Measurements from ENCODE around the gene ZYX.
"Not testable (repeated sequence)": the region's sequence is repeated elsewhere in the genome, so short reads cannot be mapped to it uniquely, and the experiment has no call there.

ZYX gene

DNA sequence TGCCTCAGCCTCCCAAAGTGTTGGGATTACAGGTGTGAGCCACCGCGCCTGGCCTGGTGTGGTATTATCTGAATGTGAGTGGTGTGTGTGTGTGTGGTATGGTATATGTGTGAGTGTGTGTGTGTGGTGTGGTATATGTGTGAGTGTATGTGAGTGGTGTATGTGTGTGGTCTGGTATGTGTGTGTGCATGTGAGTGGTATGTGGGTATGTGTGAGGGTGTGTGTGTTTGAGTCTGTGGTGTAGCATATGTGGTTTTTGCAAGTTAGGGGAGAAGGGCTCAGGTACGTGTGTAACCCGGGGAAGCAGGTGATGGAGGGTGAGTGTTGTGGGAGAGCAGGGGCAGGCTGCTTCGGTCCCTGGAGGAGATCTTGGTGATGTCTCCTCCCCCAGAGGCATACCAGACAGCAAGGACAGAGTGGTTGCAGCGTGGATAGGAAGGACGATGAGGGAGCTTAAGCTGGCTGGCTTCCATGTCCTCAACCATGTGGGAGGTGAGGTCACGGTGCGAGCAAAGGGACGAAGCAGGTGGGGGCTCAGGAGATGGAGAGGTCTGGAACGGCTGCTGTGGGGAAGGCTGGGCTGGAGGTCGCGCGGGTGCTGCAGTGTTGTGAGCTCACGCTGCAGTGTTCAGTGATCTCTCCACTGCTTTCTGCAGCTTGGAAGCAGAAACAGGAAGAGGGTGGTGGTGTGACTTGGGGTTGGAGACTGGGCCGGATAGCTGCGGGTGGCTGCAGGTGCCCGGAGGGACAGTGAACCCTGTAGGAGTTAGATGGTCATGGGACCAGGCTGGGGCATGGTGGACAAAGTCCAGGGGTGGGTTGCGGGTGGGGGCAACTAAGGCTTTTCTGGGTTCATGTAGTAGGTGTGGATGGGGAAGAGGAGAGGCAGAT is 5.0 kb downstream of the ZYX start:
- H3K4me1 ChIP-seq (ENCODE audit: insufficient read depth, low read length), result peaks cover 15% of the 10 kb centered on the region; the same call in 1 of the 2 replicates
- H3K9ac ChIP-seq (ENCODE audit: low read depth, low read length), result no peak overlapping the region
- peaks cover 23% of the 10 kb centered on the region for H3K36me3 ChIP-seq (ENCODE audit: insufficient read depth, low read length)
- H3K9me3 ChIP-seq (ENCODE audit: control insufficient read depth, insufficient read depth, low read length), result no peaks in the 10 kb centered on the region

DNA sequence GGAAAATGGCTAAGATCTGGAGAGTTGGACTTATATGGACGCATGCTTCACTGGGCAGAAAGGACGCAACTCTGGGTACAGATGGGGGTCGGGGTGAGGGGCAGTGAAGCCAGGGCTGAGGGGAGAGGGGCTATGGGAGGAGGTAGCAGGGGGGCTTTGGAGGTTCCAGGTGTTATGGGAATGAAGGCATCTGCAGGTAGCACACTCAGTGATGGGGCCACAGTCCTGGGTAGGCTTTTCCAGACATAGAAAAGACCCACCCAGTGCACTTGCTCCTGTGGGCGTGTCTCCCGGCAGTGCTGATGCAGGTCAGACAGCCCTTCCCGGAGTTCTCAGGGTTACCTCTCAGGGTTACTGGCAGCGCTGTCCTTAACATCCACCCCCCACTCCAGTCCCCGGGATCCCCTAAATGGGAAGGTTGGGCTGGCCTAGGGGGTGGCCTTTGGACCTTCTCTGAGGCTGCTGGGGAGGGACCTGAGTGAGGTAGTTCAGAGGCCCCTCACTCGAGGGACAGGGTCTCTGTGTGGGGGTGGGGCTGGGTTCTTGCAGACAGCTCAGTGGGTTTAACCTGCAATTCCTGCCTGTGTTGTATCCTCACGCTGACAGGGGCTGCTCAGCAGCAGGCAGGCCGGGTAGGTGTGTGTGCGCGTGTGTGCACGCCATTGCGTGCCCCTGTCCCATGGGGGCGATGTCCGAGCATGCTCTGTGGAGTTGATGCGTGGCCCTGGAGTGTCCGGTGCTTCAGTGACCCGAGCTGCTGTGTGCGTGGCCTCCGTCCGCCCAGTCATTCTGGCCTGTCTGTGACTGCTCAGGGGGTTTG is 6.2 kb downstream of the ZYX start:
- peaks cover 30% of the 10 kb centered on the region for H3K36me3 ChIP-seq (ENCODE audit: insufficient read depth, low read length)
- peaks cover 15% of the 10 kb centered on the region; the same call in 1 of the 2 replicates for H3K4me1 ChIP-seq (ENCODE audit: insufficient read depth, low read length)

DNA sequence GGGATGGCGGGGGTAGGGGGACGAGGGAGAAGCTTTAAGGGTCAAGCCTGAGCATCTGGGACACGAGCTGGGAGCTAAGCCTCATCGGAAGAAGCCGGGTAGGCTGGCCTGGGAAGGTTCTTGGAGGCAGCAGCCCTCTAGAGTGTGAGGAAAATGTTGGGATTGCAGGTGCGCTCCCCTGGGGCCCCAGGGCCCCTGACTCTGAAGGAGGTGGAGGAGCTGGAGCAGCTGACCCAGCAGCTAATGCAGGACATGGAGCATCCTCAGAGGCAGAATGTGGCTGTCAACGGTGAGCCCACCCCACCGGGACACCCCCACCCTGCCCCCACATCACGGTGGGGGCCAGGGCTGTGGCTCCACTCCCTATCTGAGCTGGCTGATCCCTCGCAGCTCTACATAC is 6.9 kb downstream of the ZYX start:
- peaks cover 15% of the 10 kb centered on the region; the same call in 1 of the 2 replicates for H3K4me1 ChIP-seq (ENCODE audit: insufficient read depth, low read length)
- H3K9me3 ChIP-seq (ENCODE audit: control insufficient read depth, insufficient read depth, low read length), result no peaks in the 10 kb centered on the region
- no peak overlapping the region for H3K9ac ChIP-seq (ENCODE audit: low read depth, low read length)
- peaks cover 30% of the 10 kb centered on the region for H3K36me3 ChIP-seq (ENCODE audit: insufficient read depth, low read length)

More for the DNA sequence above, 6.2 kb downstream of the ZYX start:
- Histone ChIP-seq H3K9ac (ENCODE audit: low read depth, low read length) (no peak overlapping the region), H3K9me3 (ENCODE audit: control insufficient read depth, insufficient read depth, low read length) (no peaks in the 10 kb centered on the region)

DNA sequence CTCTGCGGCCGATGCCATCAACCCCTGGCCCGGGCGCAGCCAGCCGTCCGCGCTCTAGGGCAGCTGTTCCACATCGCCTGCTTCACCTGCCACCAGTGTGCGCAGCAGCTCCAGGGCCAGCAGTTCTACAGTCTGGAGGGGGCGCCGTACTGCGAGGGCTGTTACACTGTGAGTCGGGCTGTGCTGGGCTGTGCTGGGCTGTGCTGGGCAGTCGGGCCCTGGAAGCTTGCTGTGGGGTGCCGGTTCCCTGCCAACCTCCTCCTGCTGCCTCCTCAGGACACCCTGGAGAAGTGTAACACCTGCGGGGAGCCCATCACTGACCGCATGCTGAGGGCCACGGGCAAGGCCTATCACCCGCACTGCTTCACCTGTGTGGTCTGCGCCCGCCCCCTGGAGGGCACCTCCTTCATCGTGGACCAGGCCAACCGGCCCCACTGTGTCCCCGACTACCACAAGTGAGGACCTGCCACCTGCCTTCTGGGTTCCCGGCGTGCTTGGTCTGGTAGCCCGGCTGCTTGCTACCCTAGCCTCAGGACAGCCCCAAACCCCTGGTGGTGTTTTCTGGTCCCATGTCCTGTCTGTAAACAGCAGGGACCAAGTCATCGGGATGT is 7.5 kb downstream of the ZYX start:
- no peak overlapping the region for H3K9ac ChIP-seq (ENCODE audit: low read depth, low read length)
- H3K9me3 ChIP-seq (ENCODE audit: control insufficient read depth, insufficient read depth, low read length), result no peaks in the 10 kb centered on the region
- peaks cover 13% of the 10 kb centered on the region; the same call in 1 of the 2 replicates for H3K4me1 ChIP-seq (ENCODE audit: insufficient read depth, low read length)
- H3K36me3 ChIP-seq (ENCODE audit: insufficient read depth, low read length), result peaks cover 29% of the 10 kb centered on the region

DNA sequence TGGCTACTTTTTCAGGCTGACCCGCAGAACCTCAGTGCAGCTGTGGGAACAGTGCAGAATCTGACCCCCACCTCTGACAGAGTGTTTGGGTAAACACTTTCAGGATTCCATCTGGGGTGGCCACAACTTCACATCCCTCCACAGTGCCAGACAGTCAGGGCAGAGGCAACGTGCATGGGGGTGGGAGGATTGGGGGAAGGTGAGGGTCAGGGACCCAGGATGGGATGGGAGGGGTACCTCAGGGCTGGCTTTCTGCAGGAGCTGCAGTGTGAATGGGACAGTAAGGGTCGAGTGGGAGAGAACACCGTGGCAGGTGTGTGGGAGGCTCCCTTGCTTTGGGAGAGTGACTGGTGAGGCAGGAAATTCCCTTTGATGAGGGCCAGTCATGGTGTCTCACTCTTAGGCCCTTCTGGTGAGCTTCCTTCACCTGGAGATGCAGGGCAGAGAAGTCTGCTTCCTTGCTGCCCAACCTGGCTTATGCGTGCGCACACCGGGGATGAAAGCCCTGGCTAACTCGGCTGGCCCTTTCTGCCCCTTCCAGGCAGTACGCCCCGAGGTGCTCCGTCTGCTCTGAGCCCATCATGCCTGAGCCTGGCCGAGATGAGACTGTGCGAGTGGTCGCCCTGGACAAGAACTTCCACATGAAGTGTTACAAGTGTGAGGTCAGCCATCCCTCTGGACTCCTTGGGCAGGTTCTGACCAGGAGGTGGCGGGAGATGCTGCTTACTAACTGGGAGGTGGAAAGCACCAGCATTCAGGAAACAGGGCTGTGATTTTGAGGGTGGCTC is 8.4 kb downstream of the ZYX start:
- H3K9me3 ChIP-seq (ENCODE audit: control insufficient read depth, insufficient read depth, low read length), result no peaks in the 10 kb centered on the region
- H3K4me1 ChIP-seq (ENCODE audit: insufficient read depth, low read length), result peaks cover 8% of the 10 kb centered on the region; the same call in 1 of the 2 replicates
- peaks cover 24% of the 10 kb centered on the region for H3K36me3 ChIP-seq (ENCODE audit: insufficient read depth, low read length)
- H3K9ac ChIP-seq (ENCODE audit: low read depth, low read length), result no peak overlapping the region

DNA sequence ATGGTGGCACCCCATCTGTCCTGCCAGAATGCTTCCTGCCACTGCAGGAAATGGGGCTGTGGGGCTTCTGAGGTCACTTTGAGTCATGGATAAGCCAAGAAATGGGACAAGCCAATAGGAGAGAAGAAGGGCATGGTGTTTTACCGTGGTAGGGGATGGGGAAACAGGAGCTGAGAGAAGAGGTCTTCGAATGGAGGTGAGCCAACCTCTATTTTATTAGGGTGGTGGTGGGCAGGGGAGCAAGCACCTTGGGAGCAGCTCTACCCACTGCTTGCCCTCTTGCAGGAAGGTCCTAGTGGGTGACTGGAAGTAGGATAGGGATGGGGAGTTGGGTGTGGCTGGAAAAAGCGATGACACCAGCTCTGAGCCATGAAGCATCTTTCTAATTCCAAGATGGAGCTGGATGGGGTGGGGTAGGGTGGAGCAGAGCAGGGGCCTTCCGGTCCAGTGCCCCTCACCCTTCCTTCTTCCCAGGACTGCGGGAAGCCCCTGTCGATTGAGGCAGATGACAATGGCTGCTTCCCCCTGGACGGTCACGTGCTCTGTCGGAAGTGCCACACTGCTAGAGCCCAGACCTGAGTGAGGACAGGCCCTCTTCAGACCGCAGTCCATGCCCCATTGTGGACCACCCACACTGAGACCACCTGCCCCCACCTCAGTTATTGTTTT is 9.1 kb downstream of the ZYX start:
- Histone ChIP-seq H3K9ac (ENCODE audit: low read depth, low read length) (no peak overlapping the region), H3K4me1 (ENCODE audit: insufficient read depth, low read length) (peaks cover 2% of the 10 kb centered on the region; the same call in 1 of the 2 replicates), H3K9me3 (ENCODE audit: control insufficient read depth, insufficient read depth, low read length) (no peaks in the 10 kb centered on the region), H3K36me3 (ENCODE audit: insufficient read depth, low read length) (peaks cover 24% of the 10 kb centered on the region)

DNA sequence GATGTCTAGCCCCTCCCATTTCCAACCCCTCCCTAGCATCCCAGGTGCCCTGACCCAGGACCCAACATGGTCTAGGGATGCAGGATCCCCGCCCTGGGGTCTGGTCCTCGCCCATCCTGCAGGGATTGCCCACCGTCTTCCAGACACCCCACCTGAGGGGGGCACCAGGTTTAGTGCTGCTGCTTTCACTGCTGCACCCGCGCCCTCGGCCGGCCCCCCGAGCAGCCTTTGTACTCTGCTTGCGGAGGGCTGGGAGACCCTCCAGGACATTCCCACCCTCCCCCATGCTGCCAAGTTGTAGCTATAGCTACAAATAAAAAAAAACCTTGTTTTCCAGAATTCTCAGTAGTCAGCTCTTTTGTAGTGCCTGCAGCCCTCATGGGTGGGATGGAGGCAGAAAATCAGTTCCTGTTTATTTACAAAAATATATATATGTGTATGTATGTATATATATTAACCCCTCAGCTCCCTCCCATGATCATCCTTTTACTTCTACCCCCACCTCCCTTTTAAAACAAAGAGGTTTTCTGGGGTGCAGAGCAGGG is 9.7 kb downstream of the ZYX start:
- H3K36me3 ChIP-seq (ENCODE audit: insufficient read depth, low read length), result peaks cover 24% of the 10 kb centered on the region
- no peak overlapping the region for H3K9ac ChIP-seq (ENCODE audit: low read depth, low read length)
- no peaks in the 10 kb centered on the region for H3K9me3 ChIP-seq (ENCODE audit: control insufficient read depth, insufficient read depth, low read length)
- H3K4me1 ChIP-seq (ENCODE audit: insufficient read depth, low read length), result no peaks in the 10 kb centered on the region; the same call in 1 of the 2 replicates

DNA sequence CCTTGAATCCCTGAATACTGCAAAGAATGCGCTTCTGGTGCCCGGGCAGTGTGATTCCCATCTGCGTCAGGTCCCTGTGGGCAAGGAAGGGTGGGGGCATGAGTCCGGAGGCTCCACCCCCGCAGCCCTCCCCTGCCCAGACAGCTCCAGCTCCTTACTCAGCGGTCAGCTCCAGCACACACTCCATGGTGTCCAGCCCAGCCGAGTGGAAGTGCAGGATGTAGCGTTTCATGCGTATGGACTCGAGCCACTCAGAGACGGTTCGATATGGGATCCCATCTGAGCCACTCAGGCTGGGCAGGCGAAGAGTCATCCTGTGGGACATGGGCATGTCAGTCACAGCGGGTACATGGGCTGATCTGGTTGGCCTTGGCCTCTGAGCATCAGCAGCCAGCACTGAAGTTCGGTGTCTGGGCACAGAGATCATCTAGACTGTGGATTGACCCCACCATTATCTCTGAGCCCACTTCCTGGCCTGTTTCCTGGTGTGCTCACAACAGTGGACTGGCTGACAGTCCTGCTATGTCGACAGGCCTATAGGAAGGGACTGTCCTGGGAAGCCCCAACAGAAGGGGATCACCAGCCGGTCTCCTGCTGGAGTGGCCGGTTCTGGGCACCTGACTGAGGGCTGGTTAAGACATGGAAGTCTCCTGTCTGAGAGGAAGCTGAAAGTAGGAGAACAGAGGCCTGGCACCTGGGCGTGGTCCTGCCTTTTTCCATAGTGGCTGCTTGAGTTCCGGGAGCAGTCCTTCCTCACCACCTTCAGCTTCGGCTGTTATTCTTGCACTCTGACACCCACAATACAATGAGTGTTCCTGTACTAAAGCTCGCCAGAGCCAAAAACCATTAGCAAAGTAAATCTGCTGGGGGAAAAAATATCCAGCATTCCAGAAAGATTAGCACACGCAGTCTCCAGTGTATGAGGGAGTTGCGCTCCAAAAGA is 10.6 kb downstream of the ZYX start:
- peaks cover 28% of the 10 kb centered on the region for H3K36me3 ChIP-seq (ENCODE audit: insufficient read depth, low read length)
- no peak overlapping the region for H3K9ac ChIP-seq (ENCODE audit: low read depth, low read length)
- no peaks in the 10 kb centered on the region for H3K4me1 ChIP-seq (ENCODE audit: insufficient read depth, low read length)
- no peaks in the 10 kb centered on the region for H3K9me3 ChIP-seq (ENCODE audit: control insufficient read depth, insufficient read depth, low read length)

DNA sequence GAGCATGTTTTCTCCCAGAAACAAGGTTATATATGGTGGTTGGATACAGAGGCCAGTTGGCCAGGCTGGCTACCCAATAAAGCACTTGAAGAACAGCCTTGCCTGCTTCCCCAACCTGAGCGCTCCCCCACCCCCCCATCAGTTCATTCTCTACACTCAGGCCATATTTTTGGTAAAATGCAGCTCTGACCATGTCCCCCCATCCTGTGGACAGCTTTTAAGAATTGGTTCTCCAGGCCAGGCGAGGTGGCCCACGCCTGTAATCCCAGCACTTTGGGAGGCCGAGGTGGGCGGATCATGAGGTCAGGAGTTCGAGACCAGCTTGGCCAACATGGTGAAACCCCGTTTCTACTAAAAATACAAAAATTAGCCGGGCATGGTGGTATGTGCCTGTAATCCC is 11.3 kb downstream of the ZYX start:
- H3K4me1 ChIP-seq (ENCODE audit: insufficient read depth, low read length); H3K9me3 ChIP-seq (ENCODE audit: control insufficient read depth, insufficient read depth, low read length); H3K9ac ChIP-seq (ENCODE audit: low read depth, low read length): not testable (repeated sequence)
- peaks cover 28% of the 10 kb centered on the region for H3K36me3 ChIP-seq (ENCODE audit: insufficient read depth, low read length)

DNA sequence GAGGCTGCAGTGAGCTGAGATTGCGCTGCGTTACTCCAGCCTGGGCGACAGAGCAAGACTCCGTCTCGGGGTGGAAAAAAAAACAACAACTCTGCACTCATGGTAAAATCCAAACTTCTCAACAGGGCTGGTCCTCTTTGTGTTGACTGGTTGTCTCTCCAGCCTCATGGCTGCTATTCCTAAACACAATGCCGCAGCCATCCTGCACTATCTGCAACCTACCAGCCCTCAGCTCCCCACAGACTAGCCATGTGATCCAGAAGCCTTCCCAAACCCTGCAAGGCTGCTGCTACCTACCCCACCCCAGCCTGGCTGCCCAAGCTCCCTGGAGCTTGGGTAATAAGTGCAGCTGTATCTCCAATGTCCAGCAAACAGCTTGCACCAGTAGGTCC is 11.7 kb downstream of the ZYX start:
- peaks cover 28% of the 10 kb centered on the region for H3K36me3 ChIP-seq (ENCODE audit: insufficient read depth, low read length)
- no peak overlapping the region for H3K9ac ChIP-seq (ENCODE audit: low read depth, low read length)
- no peaks in the 10 kb centered on the region for H3K4me1 ChIP-seq (ENCODE audit: insufficient read depth, low read length)
- H3K9me3 ChIP-seq (ENCODE audit: control insufficient read depth, insufficient read depth, low read length), result no peaks in the 10 kb centered on the region

DNA sequence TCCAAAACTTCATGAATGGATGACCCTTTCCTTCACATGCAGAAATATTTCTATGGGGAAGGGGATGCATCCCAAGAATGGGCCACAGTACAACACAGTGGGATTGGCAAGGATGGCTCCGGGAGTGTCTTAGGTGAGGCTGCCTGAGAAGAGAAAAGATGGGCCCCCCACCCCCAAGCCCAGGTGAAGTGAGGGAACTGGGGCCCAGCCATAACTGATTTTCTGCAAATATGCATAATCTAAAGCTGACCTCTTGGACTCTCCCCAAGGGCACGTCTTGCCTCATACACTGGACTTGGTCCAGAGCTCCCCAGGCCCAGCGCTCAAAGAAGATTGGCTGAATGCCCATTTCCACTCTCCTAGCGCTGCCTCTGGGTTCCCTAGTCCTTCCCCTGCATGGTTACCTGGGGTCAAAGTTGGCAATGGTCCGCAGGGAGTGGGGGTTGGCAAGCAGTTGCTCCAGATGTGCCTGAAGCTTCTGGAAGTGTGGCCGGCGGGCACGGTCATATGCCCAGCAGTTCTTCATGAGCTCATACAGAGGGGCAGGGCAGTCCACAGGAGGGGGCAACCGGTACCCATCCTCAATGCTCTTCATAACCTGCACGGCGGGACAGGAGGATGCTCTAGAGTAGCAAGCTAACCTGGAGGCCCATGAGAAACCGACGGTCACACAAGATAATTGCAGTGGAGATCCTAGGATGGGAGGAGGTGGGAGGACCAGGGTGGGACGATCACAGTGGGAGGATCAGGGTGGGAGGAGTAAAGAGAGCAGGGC is 12.3 kb downstream of the ZYX start:
- no peaks in the 10 kb centered on the region for H3K9me3 ChIP-seq (ENCODE audit: control insufficient read depth, insufficient read depth, low read length)
- no peak overlapping the region for H3K9ac ChIP-seq (ENCODE audit: low read depth, low read length)
- peaks cover 30% of the 10 kb centered on the region for H3K36me3 ChIP-seq (ENCODE audit: insufficient read depth, low read length)
- no peaks in the 10 kb centered on the region for H3K4me1 ChIP-seq (ENCODE audit: insufficient read depth, low read length)

DNA sequence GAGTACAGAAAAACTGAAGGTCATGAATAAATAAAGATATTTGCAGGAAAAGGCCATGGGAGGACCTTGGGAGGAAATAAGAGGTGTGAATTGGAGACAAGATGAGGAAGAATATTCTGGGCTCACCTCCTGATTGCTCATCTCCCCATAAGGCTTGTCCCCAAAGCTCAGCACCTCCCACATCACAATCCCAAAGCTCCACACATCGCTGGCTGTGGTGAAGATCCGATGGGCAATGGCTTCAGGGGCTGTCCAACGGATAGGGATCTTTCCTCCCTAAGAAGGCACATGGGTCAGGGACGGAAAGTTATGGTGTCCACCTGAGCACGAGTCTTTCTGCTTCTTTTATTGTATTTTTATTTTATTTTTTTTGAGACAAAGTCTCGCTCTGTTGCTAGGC is 12.9 kb downstream of the ZYX start:
- H3K4me1 ChIP-seq (ENCODE audit: insufficient read depth, low read length), result no peaks in the 10 kb centered on the region
- H3K9ac ChIP-seq (ENCODE audit: low read depth, low read length), result no peak overlapping the region
- no peaks in the 10 kb centered on the region for H3K9me3 ChIP-seq (ENCODE audit: control insufficient read depth, insufficient read depth, low read length)
- peaks cover 34% of the 10 kb centered on the region for H3K36me3 ChIP-seq (ENCODE audit: insufficient read depth, low read length)
